Activated CD4-positive, alpha-beta memory T cell treated with anti-CD3 and anti-CD28 coated beads, Interleukin-2, amount 10 ng/mL, durations not matched to agents 7 days and 5 days (primary cell): ENCODE measurements around the gene TSPAN17. TPM values are rescaled to one million over a fixed set of nuclear protein-coding genes. Genes with fewer than 3 reads are reported as not detected.

Source experiments
- CTCF ChIA-PET: fragments of 350-600 bp; sonication (Branson Sonifier 250); formaldehyde crosslinking; loops from one replicate; lab custom pipeline; 2021; ENCODE audit warnings: antibody characterized with exemption, inconsistent platforms; lab: Charles Lee
- POLR2A ChIA-PET: fragments of 350-600 bp; sonication (Branson Sonifier 250); formaldehyde crosslinking; loops from one replicate; lab custom pipeline; 2021; ENCODE audit warnings: antibody characterized with exemption; lab: Charles Lee
- DNase-seq: peaks from one replicate; pipeline ENCODE4 v3.0.0-alpha.2; 2020
- H3K27ac Mint-ChIP-seq: one replicate; pipeline ENCODE4 v1.8.0; 2021; ENCODE audit warnings: mild to moderate bottlenecking, mixed read lengths
- H3K27me3 Mint-ChIP-seq: one replicate; pipeline ENCODE4 v1.8.0; 2021; ENCODE audit warnings: mixed read lengths
- H3K36me3 Mint-ChIP-seq: one replicate; pipeline ENCODE4 v1.8.0; 2021; ENCODE audit warnings: low read depth, mixed read lengths
- H3K4me1 Mint-ChIP-seq: one replicate; pipeline ENCODE4 v1.8.0; 2021; ENCODE audit warnings: mixed read lengths
- H3K4me3 Mint-ChIP-seq: one replicate; pipeline ENCODE4 v1.8.0; 2021; ENCODE audit warnings: mild to moderate bottlenecking, mixed read lengths
- H3K9me3 Mint-ChIP-seq: one replicate; pipeline ENCODE4 v1.8.0; 2021; ENCODE audit warnings: mixed read lengths
- total RNA-seq, 2 experiments: library from RNA; stranded (reverse); gene quantifications; one replicate each; pipeline ENCODE4 v1.2.3, GENCODE V29; 2021

TSPAN17 gene
- total RNA-seq, 2 experiments from 2014 or later: 33.3 to 33.4 TPM

- Mint-ChIP-seq H3K27ac (no peak overlapping the region), H3K27me3 (no peaks in the 10 kb centered on the region), H3K4me1 (peaks cover 37% of the 10 kb centered on the region), H3K36me3 (peaks cover 18% of the 10 kb centered on the region), H3K9me3 (no peaks in the 10 kb centered on the region), H3K4me3 (no peak overlapping the region)
- peak; percentile 69 for DNase-seq
- POLR2A ChIA-PET: interaction anchor here (0.6 to 2.6 kb wide), 4 partner anchors 10 to 242 kb away, joined by 3 to 14 read pairs (median 3); partner anchors contain the start of genes CLTB and TSPAN17
- CTCF ChIA-PET: interaction anchor here (0.5 to 6.3 kb wide), 22 partner anchors 8 to 455 kb away, joined by 3 to 81 read pairs (median 4); partner anchors contain the start of genes HK3, TSPAN17 and ZNF346
These were observed 10.8 kb downstream of the TSPAN17 start for GRCh38 chr5:176658007-176658599.

- Mint-ChIP-seq H3K4me1 (peaks cover 29% of the 10 kb centered on the region), H3K36me3 (peaks cover 11% of the 10 kb centered on the region), H3K27me3 (peaks cover 2% of the 10 kb centered on the region), H3K9me3 (no peaks in the 10 kb centered on the region), H3K27ac (no peak overlapping the region), H3K4me3 (peak overlapping the region; percentile 43)
- ChIA-PET POLR2A (interaction anchor here (0.6 to 2.6 kb wide), 3 partner anchors 11 to 123 kb away, joined by 3 to 14 read pairs (median 3); partner anchors contain the start of gene TSPAN17), CTCF (interaction anchor here (0.7 to 6.3 kb wide), 14 partner anchors 11 to 454 kb away, joined by 3 to 81 read pairs (median 4); partner anchors contain the start of gene TSPAN17)
- peak; percentile 46 for DNase-seq
These were observed 11.7 kb downstream of the TSPAN17 start for GRCh38 chr5:176658817-176659511.

GRCh38 chr5:176659512-176659839, 12.2 kb downstream of the TSPAN17 start:
- ChIA-PET CTCF (interaction anchor here (0.7 to 6.3 kb wide), 12 partner anchors 8 to 454 kb away, joined by 3 to 81 read pairs (median 6); partner anchors contain the start of genes HK3 and TSPAN17), POLR2A (interaction anchor here (2.6 kb wide), 1 partner anchor 12 kb away, joined by 14 read pairs; the partner anchor contains the start of gene TSPAN17)
- Mint-ChIP-seq H3K27me3 (peaks cover 5% of the 10 kb centered on the region), H3K36me3 (peaks cover 11% of the 10 kb centered on the region), H3K4me3 (no peak overlapping the region), H3K27ac (no peak overlapping the region), H3K4me1 (peaks cover 29% of the 10 kb centered on the region), H3K9me3 (no peaks in the 10 kb centered on the region)
- no peak for DNase-seq

GRCh38 chr5:176659860-176660461, 12.7 kb downstream of the TSPAN17 start:
- H3K4me3 Mint-ChIP-seq: no peak overlapping the region
- peaks cover 29% of the 10 kb centered on the region for H3K4me1 Mint-ChIP-seq
- peaks cover 5% of the 10 kb centered on the region for H3K27me3 Mint-ChIP-seq
- H3K27ac Mint-ChIP-seq: no peak overlapping the region
- H3K9me3 Mint-ChIP-seq: no peaks in the 10 kb centered on the region
- DNase-seq: no peak
- ChIA-PET CTCF (interaction anchor here (0.6 to 6.3 kb wide), 80 partner anchors 9 to 649 kb away, joined by 3 to 81 read pairs (median 5); partner anchors contain the start of genes CLTB, EIF4E1B, FAF2 and HK3), POLR2A (interaction anchor here (1.1 to 1.4 kb wide), 4 partner anchors 9 to 346 kb away, joined by 3 to 8 read pairs (median 6); no protein-coding TSS in a partner anchor)
- peaks cover 11% of the 10 kb centered on the region for H3K36me3 Mint-ChIP-seq

- Mint-ChIP-seq H3K36me3 (peaks cover 7% of the 10 kb centered on the region), H3K27ac (no peak overlapping the region)
These were observed 13.2 kb downstream of the TSPAN17 start for GRCh38 chr5:176660530-176660859.

GRCh38 chr5:176660860-176661641, 13.8 kb downstream of the TSPAN17 start:
- Mint-ChIP-seq H3K4me3 (no peak overlapping the region), H3K4me1 (peaks cover 29% of the 10 kb centered on the region), H3K27ac (no peak overlapping the region), H3K9me3 (no peaks in the 10 kb centered on the region), H3K27me3 (peaks cover 7% of the 10 kb centered on the region), H3K36me3 (peaks cover 6% of the 10 kb centered on the region)
- ChIA-PET POLR2A (interaction anchor here (1.1 to 1.4 kb wide), 4 partner anchors 10 to 345 kb away, joined by 3 to 8 read pairs (median 6); no protein-coding TSS in a partner anchor), CTCF (interaction anchor here (0.6 to 6.3 kb wide), 101 partner anchors 9 to 931 kb away, joined by 3 to 81 read pairs (median 4); partner anchors contain the start of genes CLTB, EIF4E1B, FAF2 and HK3)
- DNase-seq: peak; percentile 77

More at GRCh38 chr5:176660530-176660859, 13.2 kb downstream of the TSPAN17 start:
- H3K4me3 Mint-ChIP-seq: no peak overlapping the region
- ChIA-PET POLR2A (interaction anchor here (1.1 to 1.4 kb wide), 4 partner anchors 10 to 345 kb away, joined by 3 to 8 read pairs (median 6); no protein-coding TSS in a partner anchor), CTCF (interaction anchor here (0.6 to 6.3 kb wide), 90 partner anchors 9 to 931 kb away, joined by 3 to 81 read pairs (median 4); partner anchors contain the start of genes CLTB, EIF4E1B, FAF2 and HK3)
- no peak for DNase-seq
- H3K27me3 Mint-ChIP-seq: peaks cover 6% of the 10 kb centered on the region
- no peaks in the 10 kb centered on the region for H3K9me3 Mint-ChIP-seq
- peaks cover 29% of the 10 kb centered on the region for H3K4me1 Mint-ChIP-seq

- DNase-seq: no peak
- ChIA-PET CTCF (interaction anchor here (0.8 to 6.3 kb wide), 25 partner anchors 8 to 932 kb away, joined by 3 to 81 read pairs (median 5); partner anchors contain the start of genes FAF2 and TSPAN17), POLR2A (no interaction called here)
- H3K9me3 Mint-ChIP-seq: no peaks in the 10 kb centered on the region
- H3K27ac Mint-ChIP-seq: no peak overlapping the region
- H3K36me3 Mint-ChIP-seq: peaks cover 3% of the 10 kb centered on the region
- peaks cover 7% of the 10 kb centered on the region for H3K27me3 Mint-ChIP-seq
- peaks cover 29% of the 10 kb centered on the region for H3K4me1 Mint-ChIP-seq
- H3K4me3 Mint-ChIP-seq: no peak overlapping the region
These were observed 14.4 kb downstream of the TSPAN17 start for GRCh38 chr5:176661676-176662075.

GRCh38 chr5:176662371-176663333, 15.4 kb downstream of the TSPAN17 start:
- Mint-ChIP-seq H3K4me1 (peaks cover 29% of the 10 kb centered on the region), H3K4me3 (no peak overlapping the region), H3K27ac (no peak overlapping the region), H3K9me3 (no peaks in the 10 kb centered on the region), H3K36me3 (peaks cover 3% of the 10 kb centered on the region), H3K27me3 (peaks cover 11% of the 10 kb centered on the region)
- ChIA-PET POLR2A (no interaction called here), CTCF (no interaction called here)
- no peak for DNase-seq

- Mint-ChIP-seq H3K27ac (no peak overlapping the region), H3K9me3 (no peaks in the 10 kb centered on the region), H3K4me1 (peaks cover 20% of the 10 kb centered on the region), H3K36me3 (no peaks in the 10 kb centered on the region), H3K27me3 (peaks cover 11% of the 10 kb centered on the region), H3K4me3 (no peak overlapping the region)
- ChIA-PET CTCF (no interaction called here), POLR2A (no interaction called here)
- no peak for DNase-seq
These were observed 16.3 kb downstream of the TSPAN17 start for GRCh38 chr5:176663566-176663965.

- DNase-seq: no peak
- no peak overlapping the region for H3K27ac Mint-ChIP-seq
- ChIA-PET CTCF (no interaction called here), POLR2A (no interaction called here)
- peaks cover 11% of the 10 kb centered on the region for H3K4me1 Mint-ChIP-seq
- H3K36me3 Mint-ChIP-seq: no peaks in the 10 kb centered on the region
- H3K4me3 Mint-ChIP-seq: no peak overlapping the region
- no peaks in the 10 kb centered on the region for H3K9me3 Mint-ChIP-seq
- H3K27me3 Mint-ChIP-seq: peaks cover 16% of the 10 kb centered on the region
These were observed 17.2 kb downstream of the TSPAN17 start for GRCh38 chr5:176664479-176664878.

GRCh38 chr5:176664886-176665285, 17.6 kb downstream of the TSPAN17 start:
- Mint-ChIP-seq H3K4me3 (no peak overlapping the region), H3K27ac (no peak overlapping the region), H3K9me3 (no peaks in the 10 kb centered on the region), H3K36me3 (no peaks in the 10 kb centered on the region), H3K27me3 (peaks cover 16% of the 10 kb centered on the region), H3K4me1 (peaks cover 8% of the 10 kb centered on the region)
- ChIA-PET CTCF (no interaction called here), POLR2A (no interaction called here)
- no peak for DNase-seq
